Thyroid gland (tissue), 4 donors: ENCODE measurements around the gene TLE1. TPM values are rescaled to one million over a fixed set of nuclear protein-coding genes. Genes with fewer than 3 reads are reported as not detected.
A peak's percentile ranks its signal among the peaks of the same experiment; 100 is the strongest.
"Not testable (repeated sequence)": the region's sequence is repeated elsewhere in the genome, so short reads cannot be mapped to it uniquely, and the experiment has no call there.

Experiments used
- DNase-seq, 2 donors: peaks; one replicate each; pipeline ENCODE4 v3.0.0-alpha.2; 2019
- H3K27ac ChIP-seq, 3 donors: fragments of 200-600 bp; sonication (generic); 1 replicate in 2 of 3; 2 replicates in 1 of 3; pipeline ENCODE4 v1.5.1; 2016 to 2019; ENCODE audit warnings: mild to moderate bottlenecking in 1 of 3, moderate library complexity in 1 of 3
- H3K27me3 ChIP-seq: fragments of 200-600 bp; sonication (generic); one replicate; pipeline ENCODE4 v1.5.1; 2019
- H3K36me3 ChIP-seq, 2 donors: fragments of 200-600 bp; sonication (generic); one replicate each; pipeline ENCODE4 v1.5.1; 2016 to 2019
- H3K4me1 ChIP-seq, 2 donors: fragments of 200-600 bp; sonication (generic); one replicate each; pipeline ENCODE4 v1.5.1; 2017 to 2019
- H3K4me3 ChIP-seq, 3 donors: fragments of 200-600 bp; sonication (generic); replicated peaks in 1 of 3; 1 replicate in 2 of 3; 2 replicates in 1 of 3; pipeline ENCODE4 v1.5.1; 2016; ENCODE audit warnings: mild to moderate bottlenecking in 1 of 3
- H3K9me3 ChIP-seq: fragments of 200-600 bp; sonication (generic); one replicate; pipeline ENCODE4 v1.5.1; 2017
- CTCF ChIP-seq, 6 experiments: fragments of 200-600 bp in 3 of 6; fragments of 450-650 bp in 3 of 6; sonication (generic) in 3 of 6; IDR thresholded peaks; one replicate each; pipeline ENCODE4 v1.5.1; 2016 to 2019; ENCODE audit warnings: antibody characterized with exemption in 6 of 6, mild to moderate bottlenecking in 2 of 6, inconsistent platforms in 1 of 6, moderate library complexity in 1 of 6
- POLR2A ChIP-seq, 2 donors: fragments of 450-650 bp; IDR thresholded peaks; one replicate each; pipeline ENCODE4 v1.6.1; 2017; ENCODE audit warnings: antibody characterized with exemption in 2 of 2, mild to moderate bottlenecking in 2 of 2, moderate library complexity in 1 of 2
- WGBS, 2 donors: methylation state at CpG; one replicate each; pipeline ENCODE4 v1.1.5; 2017; 5-methylcytosine and 5-hydroxymethylcytosine counted together
- intact Hi-C: fragments of 100-400 bp; cut with DNase I; formaldehyde crosslinking; loops from one replicate; pipeline ENCODE4 v1.15.1; 2023
- total RNA-seq, 4 donors: library from RNA; depleted of rRNA; stranded (reverse); fragments of >200 nt; gene quantifications; one replicate each; pipeline ENCODE4 v1.2.3, GENCODE V29; 2016

Gene TLE1
- total RNA-seq, 4 donors from 2014 or later = 40.7 to 91.1 (median 58.4) TPM

DNA sequence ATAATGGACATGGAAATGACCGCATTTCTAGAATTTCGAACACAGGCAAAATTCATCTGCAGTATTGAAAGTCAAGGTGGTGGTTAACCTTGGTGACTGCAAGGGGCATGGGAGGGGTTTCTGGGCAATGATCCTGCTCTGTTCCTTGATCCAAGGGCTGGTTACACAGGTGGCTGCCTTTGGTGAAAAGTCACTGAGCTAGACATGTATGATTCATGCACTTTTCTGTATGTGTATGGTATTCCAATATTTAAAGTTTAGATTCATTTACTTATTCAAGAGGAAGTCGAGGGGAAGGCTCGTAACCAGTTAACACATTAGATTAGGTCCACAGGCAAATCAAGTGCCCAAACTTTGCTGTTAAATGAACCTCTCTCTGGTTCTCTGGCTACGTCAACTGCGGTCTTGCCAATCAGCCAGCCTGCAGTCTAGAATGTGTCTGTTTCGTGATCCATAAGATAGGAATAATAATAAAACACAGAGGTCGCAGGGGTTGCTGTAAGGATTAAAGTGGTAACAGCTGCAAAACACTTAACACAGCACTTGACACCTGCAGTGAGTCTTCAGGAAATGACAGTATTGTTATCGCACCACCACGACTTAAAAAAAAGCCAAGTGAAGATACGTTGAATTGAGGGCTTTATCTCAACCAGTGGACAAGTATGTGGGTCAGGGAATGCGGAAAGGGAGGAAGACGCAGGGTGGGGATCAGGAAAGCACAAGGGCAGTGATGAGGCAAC is 92.5 kb downstream of the TLE1 start:
- peaks cover 3 to 34% of the 10 kb centered on the region in 2 donors for H3K4me1 ChIP-seq
- DNase-seq = no peak
- H3K36me3 ChIP-seq = no peaks in the 10 kb centered on the region
- H3K27me3 ChIP-seq = no peaks in the 10 kb centered on the region
- 77 to 86% methylated on average over 13 of the region's 13 CpGs for WGBS, 2 donors
- intact Hi-C loops = loop anchor here (10.0 kb wide), 1 partner anchor 88 kb away; the partner anchor contains the start of gene TLE1
- no peaks in the 10 kb centered on the region for H3K9me3 ChIP-seq
- TF ChIP-seq POLR2A (IDR thresholded peaks at IDR 0.05) = no peak
- no peak for TF ChIP-seq CTCF (IDR thresholded peaks at IDR 0.05)
- H3K27ac ChIP-seq = no peak overlapping the region
- no peak overlapping the region for H3K4me3 ChIP-seq

DNA sequence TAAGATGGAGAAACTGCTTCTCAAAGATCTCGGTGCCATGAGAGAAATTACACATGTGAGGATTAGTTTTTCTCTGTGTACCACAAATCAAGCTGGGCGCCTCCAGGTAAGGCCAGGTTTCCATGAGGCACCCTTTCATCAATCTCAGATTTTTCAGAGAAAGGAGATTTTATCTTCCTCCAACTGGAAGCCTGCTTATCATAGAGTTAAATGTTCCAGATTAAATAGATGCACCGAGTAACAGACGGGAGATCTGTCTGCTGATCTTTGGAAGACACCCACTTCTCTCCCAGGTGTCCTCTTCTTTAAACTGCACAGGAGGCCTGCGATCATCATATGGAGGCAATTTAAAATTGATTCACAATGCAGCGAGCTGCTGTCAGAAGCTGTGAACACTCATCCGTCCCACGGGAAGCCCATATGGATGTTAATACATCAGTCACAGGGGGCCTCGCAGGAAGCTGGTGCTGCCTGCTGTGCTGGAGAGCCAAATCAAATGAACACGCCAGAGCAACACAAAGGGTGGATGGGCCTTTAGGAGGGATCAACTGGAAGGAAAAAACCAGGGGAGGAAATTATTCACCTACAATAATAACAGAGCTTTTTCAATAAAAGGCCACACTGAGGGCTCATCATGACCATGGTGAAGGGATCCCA is 93.3 kb downstream of the TLE1 start:
- Histone ChIP-seq H3K27ac (no peak overlapping the region), H3K9me3 (no peaks in the 10 kb centered on the region), H3K36me3 (no peaks in the 10 kb centered on the region), H3K4me1 (peaks cover 3 to 28% of the 10 kb centered on the region in 2 donors), H3K27me3 (no peaks in the 10 kb centered on the region), H3K4me3 (no peak overlapping the region)
- TF ChIP-seq CTCF (IDR thresholded peaks at IDR 0.05) (no peak), POLR2A (IDR thresholded peaks at IDR 0.05) (no peak)
- intact Hi-C loops = loop anchor here (10.0 kb wide), 1 partner anchor 89 kb away; the partner anchor contains the start of gene TLE1
- DNase-seq = no peak
- 82 to 85% methylated on average over 10 of the region's 10 CpGs for WGBS, 2 donors

GRCh38 chr9:81595293-81595692 is 94.1 kb downstream of the TLE1 start:
- not testable (repeated sequence) for H3K9me3 ChIP-seq, H3K4me3 ChIP-seq, DNase-seq, H3K36me3 ChIP-seq, H3K27ac ChIP-seq, H3K27me3 ChIP-seq
- peaks cover 3 to 26% of the 10 kb centered on the region in 2 donors for H3K4me1 ChIP-seq
- intact Hi-C loops = loop anchor here (10.0 kb wide), 1 partner anchor 90 kb away; the partner anchor contains the start of gene TLE1
- 81 to 83% methylated on average over 10 of the region's 10 CpGs for WGBS, 2 donors

GRCh38 chr9:81594415-81594814 is 94.9 kb downstream of the TLE1 start:
- 89 to 95% methylated on average over 5 of the region's 5 CpGs for whole genome bisulfite sequencing, 2 donors
- TF ChIP-seq CTCF (IDR thresholded peaks at IDR 0.05) (no peak), POLR2A (IDR thresholded peaks at IDR 0.05) (no peak)
- no peak for DNase-seq
- peaks cover 6 to 20% of the 10 kb centered on the region in 2 donors for H3K4me1 ChIP-seq
- H3K4me3 ChIP-seq = no peak overlapping the region
- H3K9me3 ChIP-seq = no peaks in the 10 kb centered on the region
- intact Hi-C loops = loop anchor here (10.0 kb wide), 1 partner anchor 90 kb away; the partner anchor contains the start of gene TLE1
- H3K36me3 ChIP-seq = peaks cover 0 to 5% of the 10 kb centered on the region in 2 donors
- H3K27ac ChIP-seq = no peak overlapping the region
- H3K27me3 ChIP-seq = no peaks in the 10 kb centered on the region

DNA sequence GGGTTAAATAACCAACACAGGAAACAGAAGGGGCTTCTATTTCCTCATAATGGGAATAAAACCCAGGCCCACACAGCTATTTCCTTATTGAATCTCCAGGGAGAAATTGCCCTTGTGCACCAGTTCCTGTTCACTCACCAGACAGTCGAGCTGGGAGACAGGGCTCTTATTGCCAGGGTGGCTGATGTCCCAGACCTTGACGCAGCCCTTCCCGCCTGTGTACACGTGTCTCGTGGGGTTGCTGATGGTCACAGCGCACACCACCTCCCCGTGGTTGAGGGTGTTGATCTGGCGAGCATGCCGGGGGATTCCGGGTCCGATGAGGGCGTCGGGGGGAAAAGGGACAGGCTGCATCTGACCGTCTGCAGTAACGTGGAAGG is 96.5 kb downstream of the TLE1 start:
- DNase-seq = peak; percentile 22 to 26
- H3K4me3 ChIP-seq = no peak overlapping the region
- peaks cover 0 to 5% of the 10 kb centered on the region in 2 donors for H3K36me3 ChIP-seq
- TF ChIP-seq CTCF (IDR thresholded peaks at IDR 0.05) = no peak
- TF ChIP-seq POLR2A (IDR thresholded peaks at IDR 0.05) = no peak
- no peaks in the 10 kb centered on the region for H3K9me3 ChIP-seq
- H3K4me1 ChIP-seq = peaks cover 11 to 18% of the 10 kb centered on the region in 2 donors
- H3K27me3 ChIP-seq = no peaks in the 10 kb centered on the region
- WGBS, 2 donors = 69 to 80% methylated on average over 15 of the region's 15 CpGs
- no peak overlapping the region for H3K27ac ChIP-seq
- intact Hi-C loops = loop anchor here (10.0 kb wide), 1 partner anchor 92 kb away; the partner anchor contains the start of gene TLE1
